Hematopoietic multipotent progenitor cell treated with erythropoietin and hydrocortisone succinate and interleukin-3 and kit ligand, for 8 days (in vitro differentiated cells): ENCODE data around the gene RNF151.

Experiments
- DNase-seq: peaks from one replicate; pipeline ENCODE4 v3.0.0-alpha.2; 2015

The RNF151 gene

GRCh38 chr16:1978476-1979120, 11.9 kb downstream of the RNF151 start:
- DNase-seq, result no peak

- DNase-seq, result no peak
Measured at GRCh38 chr16:1979271-1980029, 12.8 kb downstream of the RNF151 start.

- peak; percentile 16 for DNase-seq
Measured at GRCh38 chr16:1980030-1980769, 13.5 kb downstream of the RNF151 start.

- no peak for DNase-seq
Measured at GRCh38 chr16:1980770-1981087, 14.1 kb downstream of the RNF151 start.

- peak; percentile 10 for DNase-seq
Measured at GRCh38 chr16:1981398-1981836, 14.8 kb downstream of the RNF151 start, which contains the start of gene NOXO1. TSS of gene NOXO1 (minus strand) at chr16:1981469. CDS start at chr16:1981179, 290 bp downstream.

GRCh38 chr16:1982013-1982433, 15.4 kb downstream of the RNF151 start:
- no peak for DNase-seq

GRCh38 chr16:1982991-1983543, 16.4 kb downstream of the RNF151 start:
- no peak for DNase-seq

GRCh38 chr16:1983544-1984346, 17.1 kb downstream of the RNF151 start, which contains the start of gene GFER:
TSS of gene GFER (plus strand) at chr16:1984193. CDS start at chr16:1984219, 26 bp downstream.
- DNase-seq, result peak; percentile 82

- no peak for DNase-seq
Measured at GRCh38 chr16:1984347-1985225, 17.9 kb downstream of the RNF151 start.

GRCh38 chr16:1985466-1986150, 19.0 kb downstream of the RNF151 start:
- DNase-seq, result no peak

- no peak for DNase-seq
Measured at GRCh38 chr16:1987198-1987597, 20.5 kb downstream of the RNF151 start.

GRCh38 chr16:1989209-1990100, 22.8 kb downstream of the RNF151 start, which contains the start of gene SYNGR3:
TSS of gene SYNGR3 (plus strand) at chr16:1989970. CDS start at chr16:1990103, 133 bp downstream.
- no peak for DNase-seq

- DNase-seq, result no peak
Measured at GRCh38 chr16:1990101-1990350, 23.4 kb downstream of the RNF151 start.

- DNase-seq, result no peak
Measured at GRCh38 chr16:1990351-1991134, 23.9 kb downstream of the RNF151 start.

GRCh38 chr16:1991135-1991551, 24.5 kb downstream of the RNF151 start:
- DNase-seq, result no peak

- no peak for DNase-seq
Measured at GRCh38 chr16:1991588-1991947, 24.9 kb downstream of the RNF151 start.

- peak; percentile 89 for DNase-seq
Measured at GRCh38 chr16:1991948-1992703, 25.5 kb downstream of the RNF151 start.

GRCh38 chr16:1992704-1993317, 26.2 kb downstream of the RNF151 start:
- DNase-seq, result no peak
